MCF 10A (cell line): ENCODE data around the gene LPP. TPM values are rescaled to one million over a fixed set of nuclear protein-coding genes. Genes with fewer than 3 reads are reported as not detected.

ENCODE experiments used
- BruUV-seq: library from RNA; stranded (reverse); fragments of 400-500 nt; replicated peaks from 2 replicates; lab custom pipeline; 2021; lab: Mats Ljungman, UMichigan
- CTCF ChIA-PET: fragments of 300-600 bp; sonication (Branson Sonifier 250); formaldehyde crosslinking; extraction: SDS; loops from one replicate; lab custom pipeline; 2021; ENCODE audit warnings: antibody characterized with exemption, inconsistent platforms; lab: Yijun Ruan, JAX
- POLR2A ChIA-PET: fragments of 300-600, 350-650 bp; sonication (Branson Sonifier 250); formaldehyde crosslinking; extraction: SDS; loops from one replicate; lab custom pipeline; 2020; ENCODE audit warnings: antibody characterized with exemption, inconsistent platforms; lab: Yijun Ruan, JAX
- DNase-seq: peaks from one replicate; pipeline ENCODE4 v3.0.0-alpha.2; 2018; ENCODE audit not compliant: unreplicated experiment
- H3K27ac Mint-ChIP-seq: one replicate; pipeline ENCODE4 v1.8.0; 2022; ENCODE audit warnings: mild to moderate bottlenecking, low read depth, mixed read lengths; ENCODE audit not compliant: unreplicated experiment
- H3K27me3 Mint-ChIP-seq: one replicate; pipeline ENCODE4 v1.8.0; 2022; ENCODE audit warnings: mixed read lengths; ENCODE audit not compliant: insufficient read depth, unreplicated experiment
- H3K36me3 Mint-ChIP-seq: one replicate; pipeline ENCODE4 v1.8.0; 2022; ENCODE audit warnings: mild to moderate bottlenecking, moderate library complexity, mixed read lengths; ENCODE audit not compliant: insufficient read depth, unreplicated experiment
- H3K4me1 Mint-ChIP-seq: one replicate; pipeline ENCODE4 v1.8.0; 2022; ENCODE audit warnings: mixed read lengths; ENCODE audit not compliant: insufficient read depth, unreplicated experiment
- H3K4me3 Mint-ChIP-seq: one replicate; pipeline ENCODE4 v1.8.0; 2022; ENCODE audit warnings: mild to moderate bottlenecking, moderate library complexity, mixed read lengths; ENCODE audit not compliant: unreplicated experiment
- H3K9me3 Mint-ChIP-seq: one replicate; pipeline ENCODE4 v1.8.0; 2022; ENCODE audit warnings: mixed read lengths; ENCODE audit not compliant: unreplicated experiment
- CTCF ChIP-seq: fragments of 200-600 bp; IDR thresholded peaks from one replicate; pipeline ENCODE4 v1.8.0; 2022; ENCODE audit warnings: antibody characterized with exemption, mild to moderate bottlenecking; ENCODE audit not compliant: unreplicated experiment
- intact Hi-C: fragments of 100-400 bp; cut with micrococcal nuclease; formaldehyde crosslinking; loops from 2 replicates; pipeline ENCODE4 v1.14.1; 2022
- total RNA-seq: library from RNA; stranded (reverse); gene quantifications from 2 replicates; pipeline ENCODE4 v1.2.3, GENCODE V29; 2022

LPP gene
- total RNA-seq, 1 experiment from 2014 or later, result 117 TPM

- Mint-ChIP-seq H3K27ac (no peak overlapping the region), H3K27me3 (no peaks in the 10 kb centered on the region), H3K9me3 (no peaks in the 10 kb centered on the region), H3K36me3 (no peaks in the 10 kb centered on the region), H3K4me1 (peaks cover 38% of the 10 kb centered on the region), H3K4me3 (no peak overlapping the region)
- no peak for DNase-seq
- ChIA-PET POLR2A (interaction anchor here (2.0 to 5.4 kb wide), 3 partner anchors 12 to 925 kb away, joined by 6 to 75 read pairs (median 31); partner anchors contain the start of gene BCL6), CTCF (interaction anchor here (0.6 kb wide), 1 partner anchor 206 kb away, joined by 3 read pairs; no protein-coding TSS in a partner anchor)
- BruUV-seq, result no TSS peak
- intact Hi-C loops, result loop anchor here (5.0 to 10.0 kb wide), 2 partner anchors 516 to 928 kb away; partner anchors contain the start of gene LPP
- TF ChIP-seq CTCF, result no peak
These were observed 516.5 kb downstream of the LPP start for GRCh38 chr3:188670446-188670845.

- no peaks in the 10 kb centered on the region for H3K9me3 Mint-ChIP-seq
- no TSS peak for BruUV-seq
- TF ChIP-seq CTCF, result no peak
- peak; percentile 27 for DNase-seq
- ChIA-PET POLR2A (interaction anchor here (0.6 to 5.4 kb wide), 31 partner anchors 9 to 971 kb away, joined by 3 to 75 read pairs (median 5); partner anchors contain the start of genes BCL6 and LPP), CTCF (interaction anchor here (0.6 to 3.4 kb wide), 5 partner anchors 45 to 932 kb away, joined by 3 to 25 read pairs (median 4); no protein-coding TSS in a partner anchor)
- peak overlapping the region; percentile 69 for H3K4me3 Mint-ChIP-seq
- H3K4me1 Mint-ChIP-seq, result peaks cover 38% of the 10 kb centered on the region
- intact Hi-C loops, result loop anchor here (2.0 to 10.0 kb wide), 3 partner anchors 283 to 930 kb away; partner anchors contain the start of gene LPP
- H3K27ac Mint-ChIP-seq, result peak overlapping the region; percentile 89
- H3K27me3 Mint-ChIP-seq, result no peaks in the 10 kb centered on the region
- H3K36me3 Mint-ChIP-seq, result no peaks in the 10 kb centered on the region
These were observed 518.0 kb downstream of the LPP start for GRCh38 chr3:188671971-188672370.

- Mint-ChIP-seq H3K9me3 (no peaks in the 10 kb centered on the region), H3K4me3 (peak overlapping the region; percentile 69), H3K36me3 (no peaks in the 10 kb centered on the region), H3K27ac (peak overlapping the region; percentile 89), H3K27me3 (no peaks in the 10 kb centered on the region), H3K4me1 (peaks cover 38% of the 10 kb centered on the region)
- TF ChIP-seq CTCF, result no peak
- no TSS peak for BruUV-seq
- intact Hi-C loops, result loop anchor here (2.0 to 10.0 kb wide), 3 partner anchors 282 to 931 kb away; partner anchors contain the start of gene LPP
- DNase-seq, result no peak
- CTCF ChIA-PET, result interaction anchor here (0.6 to 3.4 kb wide), 6 partner anchors 118 to 933 kb away, joined by 3 to 25 read pairs (median 4); no protein-coding TSS in a partner anchor
- POLR2A ChIA-PET, result interaction anchor here (0.6 to 5.4 kb wide), 31 partner anchors 8 to 933 kb away, joined by 3 to 75 read pairs (median 6); partner anchors contain the start of genes BCL6 and LPP
These were observed 518.9 kb downstream of the LPP start for GRCh38 chr3:188672840-188673239.

- no peaks in the 10 kb centered on the region for H3K36me3 Mint-ChIP-seq
- H3K27me3 Mint-ChIP-seq, result no peaks in the 10 kb centered on the region
- H3K9me3 Mint-ChIP-seq, result no peaks in the 10 kb centered on the region
- intact Hi-C loops, result loop anchor here (1.0 to 10.0 kb wide), 4 partner anchors 46 to 931 kb away; partner anchors contain the start of gene LPP
- no peak for TF ChIP-seq CTCF
- H3K4me3 Mint-ChIP-seq, result peak overlapping the region; percentile 43
- H3K4me1 Mint-ChIP-seq, result peaks cover 38% of the 10 kb centered on the region
- BruUV-seq, result no TSS peak
- H3K27ac Mint-ChIP-seq, result peak overlapping the region; percentile 89
- CTCF ChIA-PET, result interaction anchor here (0.5 to 3.4 kb wide), 14 partner anchors 9 to 1282 kb away, joined by 3 to 25 read pairs (median 3); no protein-coding TSS in a partner anchor
- POLR2A ChIA-PET, result interaction anchor here (0.6 to 5.4 kb wide), 35 partner anchors 7 to 938 kb away, joined by 3 to 75 read pairs (median 6); partner anchors contain the start of genes BCL6 and LPP
- DNase-seq, result peak; percentile 95
These were observed 519.8 kb downstream of the LPP start for GRCh38 chr3:188673646-188674186.
